ENCODE data around the gene RHOJ.
"Not testable (repeated sequence)": the region's sequence is repeated elsewhere in the genome, so short reads cannot be mapped to it uniquely, and the experiment has no call there.

RHOJ gene

DNA sequence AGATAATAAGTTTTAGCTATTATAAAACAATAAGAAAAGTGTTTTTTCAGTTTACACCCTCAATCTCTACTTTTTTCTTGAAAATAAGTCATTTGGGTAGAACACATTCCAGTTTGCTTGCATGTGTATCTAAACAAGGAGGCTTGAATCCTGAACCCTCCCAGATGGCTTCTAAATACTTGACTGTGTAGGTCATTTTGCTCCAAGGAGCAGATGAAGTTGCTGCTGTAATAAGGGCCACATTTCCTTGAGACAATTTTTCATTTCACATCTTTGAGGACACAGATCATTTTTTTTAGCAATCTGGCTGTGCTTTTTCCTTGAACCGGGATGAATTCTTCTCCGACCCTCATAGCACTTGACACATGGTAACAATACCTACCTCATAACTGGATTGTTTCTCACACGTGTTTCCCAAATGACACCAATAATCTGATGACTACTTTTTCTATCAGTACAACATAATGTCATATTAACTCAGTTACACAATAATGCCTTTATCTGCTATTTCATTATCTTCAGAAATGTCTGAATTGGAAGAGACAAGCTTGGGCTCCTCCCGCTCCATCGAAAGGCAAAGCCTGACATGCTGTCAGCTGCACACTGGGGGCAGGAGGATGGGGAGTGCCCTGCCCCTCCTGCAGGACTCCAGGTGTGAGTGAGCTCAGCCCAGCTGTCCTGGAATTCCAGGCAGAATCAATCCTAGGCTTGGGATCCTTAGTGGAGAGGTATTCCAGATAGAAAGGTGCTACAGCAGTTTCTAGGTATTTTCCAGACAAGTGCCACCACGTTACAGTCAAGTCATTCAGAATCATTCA, 83.6 kb downstream of the RHOJ start:
- H3K9ac ChIP-seq (ENCODE audit: low read depth, low read length), result no peak overlapping the region
- H3K4me1 ChIP-seq (ENCODE audit: control insufficient read depth, insufficient read depth, low read length), result no peaks in the 10 kb centered on the region
- no peaks in the 10 kb centered on the region for H3K9me3 ChIP-seq (ENCODE audit: control insufficient read depth, insufficient read depth, low read length)
- no peaks in the 10 kb centered on the region for H3K36me3 ChIP-seq (ENCODE audit: control insufficient read depth, insufficient read depth, low read length)
- no peaks in the 10 kb centered on the region for H3K27me3 ChIP-seq (ENCODE audit: control insufficient read depth, insufficient read depth, low read length)
- H3K4me3 ChIP-seq (ENCODE audit: low read depth, low read length), result no peak overlapping the region

DNA sequence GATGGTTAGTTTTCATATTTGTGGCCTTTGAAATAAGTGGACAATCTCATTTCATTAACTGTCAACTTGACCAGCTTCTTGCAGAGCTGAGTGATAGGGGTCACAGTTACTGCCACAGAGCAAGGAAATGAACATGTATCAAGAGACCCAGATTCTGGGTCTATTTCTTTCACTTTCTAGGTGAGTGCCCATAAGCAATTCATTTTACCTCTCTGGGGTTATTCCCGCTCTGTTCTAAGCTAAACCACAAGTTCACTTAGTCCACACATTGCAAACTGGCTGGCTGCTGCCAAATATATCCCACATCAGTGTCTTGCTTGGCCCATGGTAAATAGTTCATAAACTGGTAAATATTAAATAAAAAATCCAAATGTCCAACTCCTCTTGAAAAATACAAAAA, 84.6 kb downstream of the RHOJ start:
- H3K4me1 ChIP-seq (ENCODE audit: control insufficient read depth, insufficient read depth, low read length), result no peaks in the 10 kb centered on the region
- no peaks in the 10 kb centered on the region for H3K27me3 ChIP-seq (ENCODE audit: control insufficient read depth, insufficient read depth, low read length)
- no peaks in the 10 kb centered on the region for H3K36me3 ChIP-seq (ENCODE audit: control insufficient read depth, insufficient read depth, low read length)
- H3K4me3 ChIP-seq (ENCODE audit: low read depth, low read length), result no peak overlapping the region
- no peaks in the 10 kb centered on the region for H3K9me3 ChIP-seq (ENCODE audit: control insufficient read depth, insufficient read depth, low read length)
- H3K9ac ChIP-seq (ENCODE audit: low read depth, low read length), result no peak overlapping the region

DNA sequence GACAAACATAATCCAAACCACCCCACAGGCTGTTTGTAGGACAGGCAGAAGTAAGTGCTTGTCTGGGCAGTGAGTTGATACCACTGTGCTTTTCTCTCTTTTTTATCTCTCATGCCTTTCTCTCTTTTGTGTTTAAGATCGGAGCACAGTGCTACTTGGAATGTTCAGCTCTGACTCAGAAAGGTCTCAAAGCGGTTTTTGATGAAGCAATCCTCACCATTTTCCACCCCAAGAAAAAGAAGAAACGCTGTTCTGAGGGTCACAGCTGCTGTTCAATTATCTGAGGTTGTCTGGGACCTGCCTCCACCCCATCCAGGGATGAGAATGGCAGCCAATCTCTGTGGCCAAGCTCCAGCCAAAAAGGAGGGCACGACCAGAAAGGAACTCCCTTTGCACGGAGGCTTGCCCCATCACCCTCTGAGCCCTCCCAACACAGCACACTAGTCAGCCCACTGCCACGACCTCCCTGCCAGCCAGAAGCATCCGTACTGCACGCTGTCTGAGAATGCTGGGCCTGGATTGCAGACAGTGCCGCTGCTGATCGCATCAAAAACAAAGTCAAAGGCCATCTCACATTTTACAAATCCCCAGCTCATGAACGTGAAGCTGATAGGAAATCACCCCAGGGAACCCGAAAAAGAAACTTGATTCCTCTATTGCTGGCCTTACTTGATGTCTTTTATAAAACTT, 86.6 kb downstream of the RHOJ start:
- Histone ChIP-seq H3K4me1 (ENCODE audit: control insufficient read depth, insufficient read depth, low read length) (no peaks in the 10 kb centered on the region), H3K9ac (ENCODE audit: low read depth, low read length) (no peak overlapping the region), H3K4me3 (ENCODE audit: low read depth, low read length) (no peak overlapping the region), H3K27me3 (ENCODE audit: control insufficient read depth, insufficient read depth, low read length) (no peaks in the 10 kb centered on the region), H3K9me3 (ENCODE audit: control insufficient read depth, insufficient read depth, low read length) (no peaks in the 10 kb centered on the region), H3K36me3 (ENCODE audit: control insufficient read depth, insufficient read depth, low read length) (no peaks in the 10 kb centered on the region)

DNA sequence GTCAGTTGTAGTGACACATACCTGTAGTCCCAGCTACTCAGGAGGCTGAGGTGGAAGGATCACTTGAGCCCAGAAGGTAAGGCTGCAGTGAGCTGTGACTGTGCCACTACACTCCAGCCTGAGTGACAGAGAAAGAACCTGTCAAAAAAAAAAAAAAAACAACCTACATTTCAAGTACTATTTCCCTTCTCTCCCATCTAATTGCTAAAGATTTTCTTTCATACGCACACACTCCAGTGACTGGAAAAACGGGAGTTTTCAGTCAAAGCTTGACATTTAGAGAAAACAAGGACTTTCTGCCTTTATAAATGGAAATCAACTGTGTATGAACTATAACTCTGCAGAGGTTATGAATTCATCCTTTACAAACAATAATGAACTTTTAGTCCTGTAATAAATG, 88.6 kb downstream of the RHOJ start:
- H3K36me3 ChIP-seq (ENCODE audit: control insufficient read depth, insufficient read depth, low read length), result no peaks in the 10 kb centered on the region
- no peak overlapping the region for H3K9ac ChIP-seq (ENCODE audit: low read depth, low read length)
- no peaks in the 10 kb centered on the region for H3K27me3 ChIP-seq (ENCODE audit: control insufficient read depth, insufficient read depth, low read length)
- H3K9me3 ChIP-seq (ENCODE audit: control insufficient read depth, insufficient read depth, low read length), result no peaks in the 10 kb centered on the region
- H3K4me3 ChIP-seq (ENCODE audit: low read depth, low read length), result no peak overlapping the region
- H3K4me1 ChIP-seq (ENCODE audit: control insufficient read depth, insufficient read depth, low read length), result no peaks in the 10 kb centered on the region

DNA sequence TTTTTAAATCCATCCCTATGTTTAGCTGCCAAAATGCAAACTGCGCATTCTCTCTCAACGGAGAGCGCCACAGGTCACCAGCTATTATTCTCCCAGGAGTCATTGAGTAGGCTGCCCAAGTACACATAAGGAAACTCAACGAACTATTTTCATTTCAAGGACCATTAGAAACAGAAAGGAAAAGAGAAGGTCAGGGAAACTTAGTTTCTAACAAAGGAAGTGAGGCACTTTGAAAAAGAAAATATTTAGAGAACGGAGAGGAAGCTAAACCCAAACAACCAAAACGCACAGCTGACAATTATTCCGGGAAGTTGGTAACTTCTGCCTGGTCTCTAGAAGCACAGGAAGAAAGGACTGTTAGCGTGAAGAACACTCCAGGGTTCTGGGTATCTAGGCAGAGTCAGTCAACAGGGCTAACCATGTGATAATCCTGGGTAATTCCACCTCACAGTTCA, 91.0 kb downstream of the RHOJ start:
- H3K36me3 ChIP-seq (ENCODE audit: control insufficient read depth, insufficient read depth, low read length), result no peaks in the 10 kb centered on the region
- no peaks in the 10 kb centered on the region for H3K27me3 ChIP-seq (ENCODE audit: control insufficient read depth, insufficient read depth, low read length)
- no peaks in the 10 kb centered on the region for H3K9me3 ChIP-seq (ENCODE audit: control insufficient read depth, insufficient read depth, low read length)
- no peak overlapping the region for H3K9ac ChIP-seq (ENCODE audit: low read depth, low read length)
- H3K4me1 ChIP-seq (ENCODE audit: control insufficient read depth, insufficient read depth, low read length), result no peaks in the 10 kb centered on the region
- no peak overlapping the region for H3K4me3 ChIP-seq (ENCODE audit: low read depth, low read length)

DNA sequence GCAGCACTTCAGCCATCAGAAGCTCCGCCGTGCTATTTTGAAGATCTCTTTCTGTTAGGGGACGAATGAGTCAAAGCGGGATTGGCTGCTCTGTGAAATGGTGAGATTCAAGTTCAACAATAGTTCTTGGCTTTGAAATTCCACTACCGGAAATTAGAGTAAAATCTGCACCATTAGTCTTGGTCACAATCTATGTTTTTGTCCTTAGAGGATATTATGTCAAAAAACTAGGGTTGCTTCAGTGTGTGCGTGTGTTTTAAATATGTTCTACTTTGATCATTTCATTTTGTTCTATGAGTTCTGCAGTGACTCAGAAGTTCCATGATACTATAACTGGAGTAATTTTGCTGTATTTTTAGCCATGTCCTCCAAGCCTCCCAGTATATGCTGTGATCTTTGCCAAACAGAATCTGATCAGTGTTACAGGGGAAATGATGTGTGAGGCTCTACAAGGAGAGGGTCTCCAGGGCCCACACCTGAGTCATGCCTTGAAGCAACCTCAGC, 91.9 kb downstream of the RHOJ start:
- H3K27me3 ChIP-seq (ENCODE audit: control insufficient read depth, insufficient read depth, low read length), result no peaks in the 10 kb centered on the region
- H3K4me1 ChIP-seq (ENCODE audit: control insufficient read depth, insufficient read depth, low read length), result no peaks in the 10 kb centered on the region
- no peak overlapping the region for H3K9ac ChIP-seq (ENCODE audit: low read depth, low read length)
- H3K36me3 ChIP-seq (ENCODE audit: control insufficient read depth, insufficient read depth, low read length), result no peaks in the 10 kb centered on the region
- no peak overlapping the region for H3K4me3 ChIP-seq (ENCODE audit: low read depth, low read length)
- H3K9me3 ChIP-seq (ENCODE audit: control insufficient read depth, insufficient read depth, low read length), result no peaks in the 10 kb centered on the region

DNA sequence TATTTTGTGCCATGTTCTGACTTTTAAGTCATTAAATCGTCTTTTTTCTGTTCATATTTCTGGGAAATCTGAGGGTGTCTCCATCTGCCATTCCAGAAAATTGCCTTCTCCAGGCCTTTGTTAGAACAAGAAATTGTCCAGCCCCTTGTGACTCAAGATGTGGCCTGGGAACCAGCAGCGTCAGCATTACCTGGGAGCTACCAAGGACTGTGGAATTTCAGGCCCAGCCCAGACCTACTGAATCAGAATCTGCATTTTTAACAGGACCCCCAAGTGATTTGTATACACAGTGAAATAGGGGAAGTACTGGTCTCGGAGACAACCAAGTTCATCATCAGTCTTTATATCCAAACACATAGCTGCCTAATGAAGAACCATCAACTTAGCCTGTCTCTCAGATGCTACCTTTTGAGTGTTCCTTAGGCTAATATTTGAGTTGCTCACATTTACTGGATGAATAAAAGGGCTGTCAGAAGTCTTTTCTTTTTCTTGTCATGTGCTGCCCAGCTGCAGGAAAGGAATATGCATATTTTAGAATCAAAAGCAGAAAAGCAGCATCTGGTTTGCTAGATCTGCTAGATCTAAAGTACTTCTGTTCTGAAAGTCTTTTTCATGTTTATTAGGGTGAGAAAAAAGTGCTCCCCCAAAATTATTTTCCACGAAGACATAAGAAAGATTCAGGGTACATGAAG, 93.3 kb downstream of the RHOJ start:
- H3K36me3 ChIP-seq (ENCODE audit: control insufficient read depth, insufficient read depth, low read length), result no peaks in the 10 kb centered on the region
- no peak overlapping the region for H3K9ac ChIP-seq (ENCODE audit: low read depth, low read length)
- H3K4me3 ChIP-seq (ENCODE audit: low read depth, low read length), result no peak overlapping the region
- H3K9me3 ChIP-seq (ENCODE audit: control insufficient read depth, insufficient read depth, low read length), result no peaks in the 10 kb centered on the region
- H3K27me3 ChIP-seq (ENCODE audit: control insufficient read depth, insufficient read depth, low read length), result no peaks in the 10 kb centered on the region
- H3K4me1 ChIP-seq (ENCODE audit: control insufficient read depth, insufficient read depth, low read length), result no peaks in the 10 kb centered on the region

DNA sequence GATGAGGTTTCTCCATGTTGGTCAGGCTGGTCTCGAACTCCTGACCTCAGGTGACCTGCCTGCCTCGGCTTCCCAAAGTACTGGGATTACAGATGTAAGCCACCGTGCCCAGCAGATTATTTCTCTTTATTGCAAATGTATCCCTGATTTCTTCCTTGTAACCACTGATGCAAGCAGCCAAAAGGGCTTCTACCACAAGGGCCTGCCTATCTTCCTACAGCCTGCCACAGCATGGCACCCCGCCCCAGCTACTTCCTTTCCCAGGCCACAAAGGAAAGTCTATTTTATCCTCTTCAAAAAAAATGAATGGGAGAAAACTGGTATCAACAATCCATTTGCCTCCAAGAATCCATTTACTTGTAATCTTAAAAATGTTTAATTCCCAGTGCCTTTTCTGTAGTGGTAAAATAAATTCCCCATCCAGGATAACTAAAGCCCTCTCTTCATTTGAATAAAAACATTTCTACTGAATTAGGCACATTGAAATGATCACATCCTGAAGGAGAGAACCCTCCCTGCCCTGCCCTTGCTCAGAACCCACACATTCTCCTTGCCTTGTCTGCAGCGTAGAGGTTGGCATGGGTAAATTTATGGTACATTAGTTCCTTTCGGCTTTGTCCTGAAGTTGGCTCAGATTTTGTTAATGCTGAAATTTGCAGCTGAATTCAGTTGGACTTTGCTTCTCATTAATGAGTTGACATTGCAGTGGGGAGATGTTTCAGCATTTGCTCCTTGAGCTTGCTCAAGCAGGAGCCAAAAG, 95.3 kb downstream of the RHOJ start:
- Histone ChIP-seq H3K9ac (ENCODE audit: low read depth, low read length) (no peak overlapping the region), H3K4me3 (ENCODE audit: low read depth, low read length) (no peak overlapping the region), H3K9me3 (ENCODE audit: control insufficient read depth, insufficient read depth, low read length) (no peaks in the 10 kb centered on the region), H3K27me3 (ENCODE audit: control insufficient read depth, insufficient read depth, low read length) (no peaks in the 10 kb centered on the region), H3K4me1 (ENCODE audit: control insufficient read depth, insufficient read depth, low read length) (no peaks in the 10 kb centered on the region), H3K36me3 (ENCODE audit: control insufficient read depth, insufficient read depth, low read length) (no peaks in the 10 kb centered on the region)

DNA sequence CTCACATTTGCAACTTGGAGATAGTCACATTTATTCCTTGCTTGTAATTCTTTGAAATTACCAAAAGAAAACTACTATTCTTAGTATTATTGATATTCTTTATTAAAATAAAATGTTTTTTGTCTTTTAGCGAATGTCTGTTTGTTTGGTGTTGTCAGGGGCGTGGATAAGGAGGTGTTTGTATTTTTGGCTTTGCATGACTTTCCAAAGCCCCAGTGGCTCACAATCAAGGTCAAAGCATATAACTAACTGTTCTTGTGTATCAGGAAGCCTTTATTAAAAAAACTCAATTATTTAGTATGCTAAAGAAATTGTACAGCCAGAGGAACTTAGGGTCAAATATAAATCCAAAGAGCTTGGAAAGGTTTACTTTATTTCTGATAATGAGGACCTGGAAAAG, 96.6 kb downstream of the RHOJ start:
- H3K9ac ChIP-seq (ENCODE audit: low read depth, low read length), result no peak overlapping the region
- H3K27me3 ChIP-seq (ENCODE audit: control insufficient read depth, insufficient read depth, low read length), result no peaks in the 10 kb centered on the region
- no peaks in the 10 kb centered on the region for H3K36me3 ChIP-seq (ENCODE audit: control insufficient read depth, insufficient read depth, low read length)
- no peak overlapping the region for H3K4me3 ChIP-seq (ENCODE audit: low read depth, low read length)
- no peaks in the 10 kb centered on the region for H3K4me1 ChIP-seq (ENCODE audit: control insufficient read depth, insufficient read depth, low read length)
- no peaks in the 10 kb centered on the region for H3K9me3 ChIP-seq (ENCODE audit: control insufficient read depth, insufficient read depth, low read length)

DNA sequence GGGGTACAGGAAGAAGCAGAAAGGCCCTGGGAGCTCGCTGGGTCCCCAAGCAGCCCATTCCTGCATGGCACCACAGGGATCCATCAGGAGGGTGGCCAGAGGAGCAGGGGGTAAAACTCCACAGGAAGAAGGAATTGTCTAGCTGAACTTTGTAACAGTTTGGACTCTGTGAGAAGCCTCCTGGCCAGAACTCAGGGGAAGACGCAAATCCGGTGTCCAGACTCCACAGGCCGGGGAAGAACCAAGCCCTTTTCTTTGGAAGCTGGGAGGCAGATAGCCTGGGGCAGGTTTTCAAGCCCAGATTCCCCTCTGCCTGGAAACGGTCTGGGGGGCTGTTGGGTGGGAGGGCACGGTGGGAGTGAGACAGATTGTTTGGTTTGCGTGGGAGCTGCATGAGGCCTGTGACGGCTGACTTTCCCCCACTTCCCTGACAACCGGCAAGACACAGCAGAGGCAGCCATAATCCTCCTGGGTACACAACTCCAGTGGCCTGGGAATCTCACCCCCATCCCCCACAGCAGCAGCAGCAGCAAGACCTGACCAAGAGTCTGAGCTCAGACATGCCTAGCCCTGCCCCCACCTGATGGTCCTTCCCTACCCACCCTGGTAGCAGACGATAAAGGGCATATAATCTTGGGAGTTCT, 97.8 kb downstream of the RHOJ start:
- Histone ChIP-seq H3K9ac (ENCODE audit: low read depth, low read length) (no peak overlapping the region), H3K4me1 (ENCODE audit: control insufficient read depth, insufficient read depth, low read length) (no peaks in the 10 kb centered on the region), H3K9me3 (ENCODE audit: control insufficient read depth, insufficient read depth, low read length) (no peaks in the 10 kb centered on the region), H3K27me3 (ENCODE audit: control insufficient read depth, insufficient read depth, low read length) (no peaks in the 10 kb centered on the region), H3K4me3 (ENCODE audit: low read depth, low read length) (no peak overlapping the region), H3K36me3 (ENCODE audit: control insufficient read depth, insufficient read depth, low read length) (no peaks in the 10 kb centered on the region)

DNA sequence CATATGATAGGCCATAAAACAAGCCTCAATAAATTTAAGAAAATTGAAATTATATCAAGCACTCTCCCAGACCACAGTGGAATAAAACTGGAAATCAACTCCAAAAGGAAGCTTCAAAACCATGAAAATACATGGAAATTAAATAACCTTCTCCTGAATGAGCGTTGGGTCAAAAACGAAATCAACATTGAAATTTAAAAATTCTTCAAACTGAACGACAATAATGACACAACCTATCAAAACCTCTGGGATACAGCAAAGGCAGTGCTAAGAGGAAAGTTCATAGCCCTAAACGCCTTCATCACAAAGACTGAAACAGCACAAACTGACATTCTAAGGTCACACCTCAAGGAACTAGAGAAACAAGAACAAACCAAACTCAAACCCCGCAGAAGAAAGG, 100.2 kb downstream of the RHOJ start:
- not testable (repeated sequence) for H3K4me3 ChIP-seq (ENCODE audit: low read depth, low read length); H3K27me3 ChIP-seq (ENCODE audit: control insufficient read depth, insufficient read depth, low read length); H3K9me3 ChIP-seq (ENCODE audit: control insufficient read depth, insufficient read depth, low read length); H3K9ac ChIP-seq (ENCODE audit: low read depth, low read length); H3K4me1 ChIP-seq (ENCODE audit: control insufficient read depth, insufficient read depth, low read length); H3K36me3 ChIP-seq (ENCODE audit: control insufficient read depth, insufficient read depth, low read length)

Measured in iPS-15b (cell line).